UCSD-AML1 (cell line): ENCODE data around the gene ANKRD42.
A peak's percentile ranks its signal among the peaks of the same experiment; 100 is the strongest.

Experiments
- DNase-seq: peaks from one replicate; lab custom pipeline; 2025; ENCODE audit not compliant: unreplicated experiment; lab: John Stamatoyannopoulos, UW

The ANKRD42 gene

DNA sequence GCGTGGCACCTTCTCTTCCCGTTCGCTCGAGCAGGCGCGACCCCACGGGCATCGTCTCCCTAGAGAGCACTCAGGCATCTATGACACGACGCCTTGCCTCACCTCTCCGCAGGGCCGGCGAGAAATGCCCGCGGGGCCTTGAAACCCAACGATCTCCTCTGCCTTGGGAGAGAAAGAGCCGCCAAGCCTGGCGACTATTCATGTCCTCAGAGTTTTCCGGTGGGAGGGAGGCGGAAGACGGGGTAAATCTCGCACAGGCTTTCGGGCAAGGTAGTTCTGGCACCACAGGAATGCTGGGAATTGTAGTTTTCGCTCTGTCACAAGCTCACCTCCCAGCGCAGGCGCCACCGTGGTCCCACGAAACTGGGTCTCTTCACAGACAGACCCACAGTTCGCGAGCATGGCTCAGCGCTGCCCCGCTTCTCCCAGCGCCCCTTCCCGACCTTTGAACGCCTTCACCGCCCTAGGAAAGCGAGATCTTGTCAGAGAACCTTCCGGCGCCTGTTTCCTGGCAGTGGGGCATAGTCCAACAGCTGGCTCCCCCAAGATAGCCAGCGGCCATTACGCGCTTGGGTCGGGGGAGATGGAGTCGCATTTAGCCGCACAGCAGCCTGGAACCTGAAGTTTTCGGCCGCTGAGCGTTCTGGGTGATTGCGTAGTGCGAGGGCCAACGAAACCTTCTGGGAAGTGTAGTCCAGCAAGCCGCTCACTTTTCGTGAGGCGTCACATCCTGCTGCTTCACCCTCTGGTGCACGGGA lies 92.4 kb downstream of the ANKRD42 start, which contains the start of gene CCDC90B:
Gene CCDC90B, minus strand, starts transcription at position 597 of the 758 bp plus-strand sequence. Its CDS starts 395 bp downstream, at position 202.
- peak; percentile 96 for DNase-seq

DNA sequence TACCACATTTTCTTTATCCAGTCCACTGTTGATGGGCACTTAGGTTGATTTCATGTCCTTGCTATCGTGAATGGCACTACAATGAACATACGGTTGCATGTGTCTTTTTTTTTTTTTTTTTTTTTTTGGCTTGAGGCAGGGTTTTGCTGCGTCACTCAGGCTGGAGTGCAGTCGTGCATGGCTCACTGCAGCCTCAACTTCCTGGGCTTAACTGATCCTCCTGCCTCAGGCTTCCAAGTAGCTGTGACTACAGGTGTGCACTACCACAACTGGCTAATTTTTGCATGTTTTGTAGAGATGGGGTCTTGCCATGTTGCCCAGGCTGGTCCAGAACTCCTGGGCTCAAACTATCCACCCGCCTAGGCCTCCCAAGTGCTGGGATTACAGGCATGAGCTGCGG lies 94.1 kb downstream of the ANKRD42 start:
- no peak for DNase-seq

DNA sequence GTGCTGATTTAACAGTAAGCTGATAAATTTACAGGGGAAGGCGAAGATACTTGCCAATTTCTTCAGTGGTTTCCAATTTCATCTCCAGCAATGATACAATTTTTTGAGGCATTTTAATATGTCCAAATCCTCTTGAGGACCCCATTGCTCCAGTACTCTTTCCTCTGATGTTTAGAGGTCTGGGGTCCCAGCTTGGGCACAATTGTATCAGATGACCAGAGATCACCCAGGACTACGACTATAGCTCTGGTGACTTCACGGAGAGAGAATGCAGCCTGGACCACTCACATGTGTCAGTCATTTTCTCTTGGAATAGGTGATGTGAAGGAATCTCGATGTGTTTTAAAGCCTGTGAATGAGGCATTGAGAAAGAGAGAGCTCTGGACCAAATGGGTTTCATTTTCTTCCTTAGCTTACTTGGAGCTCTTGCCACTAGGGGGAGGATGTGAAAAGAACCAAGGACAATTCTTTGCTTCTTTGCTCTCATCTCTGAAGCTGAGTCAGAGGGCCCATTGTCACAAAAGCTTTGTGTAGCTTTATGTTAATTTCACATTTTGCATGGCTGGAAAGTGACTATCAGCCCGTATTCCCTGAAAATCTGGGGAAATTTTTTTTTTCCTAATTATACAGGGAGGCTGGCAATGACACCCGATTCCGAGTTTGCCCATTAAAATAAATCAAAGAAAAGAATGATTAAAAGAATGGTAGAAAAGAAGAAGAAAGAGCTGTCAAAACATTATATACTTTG lies 99.4 kb downstream of the ANKRD42 start:
- DNase-seq: peak; percentile 9

DNA sequence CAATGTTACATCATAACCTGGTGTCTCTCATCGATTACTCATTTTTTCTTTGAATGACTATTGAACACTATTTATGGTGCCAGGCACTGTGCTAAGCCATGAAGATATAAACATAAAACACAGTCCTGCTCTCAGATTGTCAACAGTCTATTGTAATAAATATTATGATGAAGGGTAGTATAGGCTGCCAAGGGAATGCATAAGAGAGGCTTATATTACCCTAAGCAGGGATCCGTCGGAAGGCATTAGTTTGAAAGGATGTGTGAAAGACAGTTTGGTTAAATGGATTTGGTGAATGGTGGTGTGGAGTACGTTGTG lies 99.9 kb downstream of the ANKRD42 start:
- no peak for DNase-seq

DNA sequence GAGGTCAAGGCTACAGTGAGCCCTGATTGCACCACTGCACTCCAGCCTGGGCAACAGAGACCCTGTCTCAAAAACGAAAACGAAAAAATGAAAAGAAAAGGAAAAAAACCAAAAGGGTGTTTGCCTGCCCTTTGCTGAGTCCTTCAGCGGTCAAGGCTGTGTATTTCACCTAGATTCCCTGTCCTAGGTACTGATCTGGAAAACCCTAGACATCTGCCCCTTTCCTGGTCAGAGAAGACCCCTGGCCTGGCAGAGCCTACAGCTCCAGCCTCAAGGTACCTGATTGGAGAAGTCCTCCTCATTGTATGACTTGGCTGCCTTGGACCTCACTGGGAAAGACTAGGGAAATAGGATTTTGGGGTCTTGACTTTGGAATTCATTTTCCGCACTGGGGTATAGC lies 100.7 kb downstream of the ANKRD42 start:
- DNase-seq: no peak
